ENCODE results near the gene LRRC26. TPM values are rescaled to one million over a fixed set of nuclear protein-coding genes. Genes with fewer than 3 reads are reported as not detected.

Gene LRRC26
- total RNA-seq, 1 experiment from 2014 or later, result 2.1 TPM

DNA sequence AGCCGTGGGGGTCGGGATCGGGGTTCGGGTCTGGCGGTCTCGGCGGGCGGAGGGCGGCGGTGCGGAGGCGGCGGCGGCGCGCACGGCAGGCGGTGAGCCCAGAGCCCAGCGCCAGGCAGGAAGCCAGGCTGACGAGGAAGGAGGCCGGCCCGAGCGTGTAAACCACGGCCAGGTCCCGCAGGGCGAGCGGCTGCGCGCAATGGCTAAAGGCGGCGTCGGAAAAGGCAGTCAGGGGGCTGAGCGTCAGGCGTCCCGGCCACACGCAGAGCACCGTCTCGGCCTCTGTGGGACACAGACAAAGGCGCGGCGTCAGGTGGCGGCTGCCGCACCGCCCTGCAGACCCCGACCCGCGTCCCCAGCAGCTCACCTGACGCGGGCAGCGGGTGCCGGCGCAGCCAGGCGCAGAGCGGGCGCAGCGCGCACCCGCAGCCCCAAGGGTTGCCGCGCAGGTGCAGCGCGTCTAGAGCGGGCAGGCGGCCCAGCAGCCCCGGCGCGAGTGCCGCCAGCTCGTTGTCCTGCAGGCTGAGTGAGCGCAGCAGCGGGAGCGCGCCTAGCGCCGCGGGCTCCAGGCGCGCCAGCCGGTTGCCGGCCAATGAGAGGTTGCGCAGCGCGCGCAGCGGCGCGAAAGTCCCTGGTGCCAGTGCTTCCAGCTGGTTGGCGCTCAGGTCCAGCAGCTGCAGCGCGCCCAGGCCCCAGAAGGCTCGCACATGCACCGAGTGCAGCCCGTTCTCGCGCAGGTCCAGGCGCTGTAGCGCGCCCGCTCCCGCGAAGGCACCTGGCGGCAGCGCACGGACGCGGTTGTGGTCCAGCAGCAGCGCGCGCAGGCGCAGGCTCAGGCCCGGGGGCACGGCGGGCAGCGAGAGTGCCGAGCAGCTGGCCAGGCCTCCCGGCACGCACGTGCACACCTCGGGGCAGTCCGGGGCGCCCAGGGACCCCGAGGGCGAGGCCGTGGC, 671 bp downstream of the LRRC26 start (continued):
- TF ChIP-seq ZNF138 (CRISPR knock-in tag; conservative IDR thresholded peaks at IDR 0.05) (no peak), MXD4 (CRISPR knock-in tag; IDR thresholded peaks at IDR 0.05; ENCODE audit: borderline replicate concordance) (no peak), HMGA2 (CRISPR knock-in tag; IDR thresholded peaks at IDR 0.05) (no peak), JAZF1 (CRISPR knock-in tag; IDR thresholded peaks at IDR 0.05) (no peak), SP1 (CRISPR knock-in tag; conservative IDR thresholded peaks at IDR 0.05) (peak; percentile 43), ZNF396 (CRISPR knock-in tag; IDR thresholded peaks at IDR 0.05; ENCODE audit: borderline replicate concordance) (no peak), GRHL2 (CRISPR knock-in tag; IDR thresholded peaks at IDR 0.05; ENCODE audit: insufficient replicate concordance, severe bottlenecking) (no peak), EMX1 (CRISPR knock-in tag; IDR thresholded peaks at IDR 0.05) (no peak), ATF1 (CRISPR knock-in tag; IDR thresholded peaks at IDR 0.05) (no peak), SOX15 (CRISPR knock-in tag; IDR thresholded peaks at IDR 0.05) (no peak), GTF2I (CRISPR knock-in tag; conservative IDR thresholded peaks at IDR 0.05) (no peak), ELF4 (CRISPR knock-in tag; IDR thresholded peaks at IDR 0.05; ENCODE audit: low read depth) (no peak; the same call in none of the 2 replicates), TEAD4 (CRISPR knock-in tag; IDR thresholded peaks at IDR 0.05) (no peak), CREM (CRISPR knock-in tag; IDR thresholded peaks at IDR 0.05) (no peak; the same call in 1 of the 2 replicates), ZNF317 (CRISPR knock-in tag; IDR thresholded peaks at IDR 0.05; ENCODE audit: borderline replicate concordance, low read depth) (no peak), CBFB (CRISPR knock-in tag; IDR thresholded peaks at IDR 0.05; ENCODE audit: low read depth) (no peak), ZNF671 (CRISPR knock-in tag; IDR thresholded peaks at IDR 0.05) (no peak), FOXJ3 (CRISPR knock-in tag; IDR thresholded peaks at IDR 0.05; ENCODE audit: borderline replicate concordance) (no peak), SMAD3 (CRISPR knock-in tag; IDR thresholded peaks at IDR 0.05; ENCODE audit: borderline replicate concordance) (peak; percentile 48; the same call in 1 of the 2 replicates)
- TF ChIP-seq, protein P1, sequence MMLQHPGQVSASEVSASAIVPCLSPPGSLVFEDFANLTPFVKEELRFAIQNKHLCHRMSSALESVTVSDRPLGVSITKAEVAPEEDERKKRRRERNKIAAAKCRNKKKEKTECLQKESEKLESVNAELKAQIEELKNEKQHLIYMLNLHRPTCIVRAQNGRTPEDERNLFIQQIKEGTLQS (CRISPR knock-in tag; conservative IDR thresholded peaks at IDR 0.05), result no peak
- TF ChIP-seq, protein P2, sequence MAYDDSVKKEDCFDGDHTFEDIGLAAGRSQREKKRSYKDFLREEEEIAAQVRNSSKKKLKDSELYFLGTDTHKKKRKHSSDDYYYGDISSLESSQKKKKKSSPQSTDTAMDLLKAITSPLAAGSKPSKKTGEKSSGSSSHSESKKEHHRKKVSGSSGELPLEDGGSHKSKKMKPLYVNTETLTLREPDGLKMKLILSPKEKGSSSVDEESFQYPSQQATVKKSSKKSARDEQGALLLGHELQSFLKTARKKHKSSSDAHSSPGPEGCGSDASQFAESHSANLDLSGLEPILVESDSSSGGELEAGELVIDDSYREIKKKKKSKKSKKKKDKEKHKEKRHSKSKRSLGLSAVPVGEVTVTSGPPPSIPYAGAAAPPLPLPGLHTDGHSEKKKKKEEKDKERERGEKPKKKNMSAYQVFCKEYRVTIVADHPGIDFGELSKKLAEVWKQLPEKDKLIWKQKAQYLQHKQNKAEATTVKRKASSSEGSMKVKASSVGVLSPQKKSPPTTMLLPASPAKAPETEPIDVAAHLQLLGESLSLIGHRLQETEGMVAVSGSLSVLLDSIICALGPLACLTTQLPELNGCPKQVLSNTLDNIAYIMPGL (CRISPR knock-in tag; IDR thresholded peaks at IDR 0.05), result peak; percentile 60
- TF ChIP-seq, protein P3, sequence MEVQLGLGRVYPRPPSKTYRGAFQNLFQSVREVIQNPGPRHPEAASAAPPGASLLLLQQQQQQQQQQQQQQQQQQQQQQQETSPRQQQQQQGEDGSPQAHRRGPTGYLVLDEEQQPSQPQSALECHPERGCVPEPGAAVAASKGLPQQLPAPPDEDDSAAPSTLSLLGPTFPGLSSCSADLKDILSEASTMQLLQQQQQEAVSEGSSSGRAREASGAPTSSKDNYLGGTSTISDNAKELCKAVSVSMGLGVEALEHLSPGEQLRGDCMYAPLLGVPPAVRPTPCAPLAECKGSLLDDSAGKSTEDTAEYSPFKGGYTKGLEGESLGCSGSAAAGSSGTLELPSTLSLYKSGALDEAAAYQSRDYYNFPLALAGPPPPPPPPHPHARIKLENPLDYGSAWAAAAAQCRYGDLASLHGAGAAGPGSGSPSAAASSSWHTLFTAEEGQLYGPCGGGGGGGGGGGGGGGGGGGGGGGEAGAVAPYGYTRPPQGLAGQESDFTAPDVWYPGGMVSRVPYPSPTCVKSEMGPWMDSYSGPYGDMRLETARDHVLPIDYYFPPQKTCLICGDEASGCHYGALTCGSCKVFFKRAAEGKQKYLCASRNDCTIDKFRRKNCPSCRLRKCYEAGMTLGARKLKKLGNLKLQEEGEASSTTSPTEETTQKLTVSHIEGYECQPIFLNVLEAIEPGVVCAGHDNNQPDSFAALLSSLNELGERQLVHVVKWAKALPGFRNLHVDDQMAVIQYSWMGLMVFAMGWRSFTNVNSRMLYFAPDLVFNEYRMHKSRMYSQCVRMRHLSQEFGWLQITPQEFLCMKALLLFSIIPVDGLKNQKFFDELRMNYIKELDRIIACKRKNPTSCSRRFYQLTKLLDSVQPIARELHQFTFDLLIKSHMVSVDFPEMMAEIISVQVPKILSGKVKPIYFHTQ (CRISPR knock-in tag; IDR thresholded peaks at IDR 0.05), result no peak
- TF ChIP-seq, protein P4, sequence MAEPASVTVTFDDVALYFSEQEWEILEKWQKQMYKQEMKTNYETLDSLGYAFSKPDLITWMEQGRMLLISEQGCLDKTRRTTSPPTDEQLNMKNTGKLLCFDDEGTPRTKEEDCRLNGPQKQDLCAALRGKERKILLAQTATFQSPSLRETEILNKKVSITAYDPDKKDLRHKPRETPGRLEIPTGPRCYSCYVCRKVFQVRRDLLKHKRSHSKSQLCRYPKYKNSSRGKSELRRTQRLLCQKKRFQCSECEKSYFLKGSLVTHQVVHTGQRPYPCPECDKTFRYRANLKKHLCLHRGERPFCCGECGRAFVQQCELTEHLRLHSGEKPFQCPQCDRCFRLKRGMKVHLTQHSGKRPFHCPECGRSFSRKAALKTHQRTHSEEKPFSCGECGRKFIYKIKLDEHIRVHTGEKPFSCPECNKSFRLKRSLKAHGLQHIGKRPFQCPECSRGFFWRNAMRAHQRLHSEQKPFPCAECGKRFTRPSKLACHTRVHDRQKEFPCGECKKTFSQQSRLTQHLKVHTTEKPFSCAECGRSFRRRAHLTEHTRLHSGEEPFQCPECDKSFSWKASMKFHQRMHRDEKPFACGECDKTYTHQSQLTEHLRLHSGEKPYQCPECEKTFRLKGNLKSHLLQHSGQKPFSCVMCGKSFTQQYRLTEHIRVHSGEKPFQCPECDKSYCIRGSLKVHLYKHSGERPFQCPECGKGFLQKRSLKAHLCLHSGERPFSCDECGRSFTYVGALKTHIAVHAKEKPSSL (CRISPR knock-in tag; conservative IDR thresholded peaks at IDR 0.05), result no peak
- TF ChIP-seq, protein P5, sequence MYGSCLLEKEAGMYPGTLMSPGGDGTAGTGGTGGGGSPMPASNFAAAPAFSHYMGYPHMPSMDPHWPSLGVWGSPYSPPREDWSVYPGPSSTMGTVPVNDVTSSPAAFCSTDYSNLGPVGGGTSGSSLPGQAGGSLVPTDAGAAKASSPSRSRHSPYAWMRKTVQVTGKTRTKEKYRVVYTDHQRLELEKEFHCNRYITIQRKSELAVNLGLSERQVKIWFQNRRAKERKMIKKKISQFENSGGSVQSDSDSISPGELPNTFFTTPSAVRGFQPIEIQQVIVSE (CRISPR knock-in tag; IDR thresholded peaks at IDR 0.05; ENCODE audit: borderline replicate concordance), result no peak
- TF ChIP-seq, protein P6, sequence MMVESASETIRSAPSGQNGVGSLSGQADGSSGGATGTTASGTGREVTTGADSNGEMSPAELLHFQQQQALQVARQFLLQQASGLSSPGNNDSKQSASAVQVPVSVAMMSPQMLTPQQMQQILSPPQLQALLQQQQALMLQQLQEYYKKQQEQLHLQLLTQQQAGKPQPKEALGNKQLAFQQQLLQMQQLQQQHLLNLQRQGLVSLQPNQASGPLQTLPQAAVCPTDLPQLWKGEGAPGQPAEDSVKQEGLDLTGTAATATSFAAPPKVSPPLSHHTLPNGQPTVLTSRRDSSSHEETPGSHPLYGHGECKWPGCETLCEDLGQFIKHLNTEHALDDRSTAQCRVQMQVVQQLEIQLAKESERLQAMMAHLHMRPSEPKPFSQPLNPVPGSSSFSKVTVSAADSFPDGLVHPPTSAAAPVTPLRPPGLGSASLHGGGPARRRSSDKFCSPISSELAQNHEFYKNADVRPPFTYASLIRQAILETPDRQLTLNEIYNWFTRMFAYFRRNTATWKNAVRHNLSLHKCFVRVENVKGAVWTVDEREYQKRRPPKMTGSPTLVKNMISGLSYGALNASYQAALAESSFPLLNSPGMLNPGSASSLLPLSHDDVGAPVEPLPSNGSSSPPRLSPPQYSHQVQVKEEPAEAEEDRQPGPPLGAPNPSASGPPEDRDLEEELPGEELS (CRISPR knock-in tag; IDR thresholded peaks at IDR 0.05), result peak; percentile 85
- TF ChIP-seq, protein P7, sequence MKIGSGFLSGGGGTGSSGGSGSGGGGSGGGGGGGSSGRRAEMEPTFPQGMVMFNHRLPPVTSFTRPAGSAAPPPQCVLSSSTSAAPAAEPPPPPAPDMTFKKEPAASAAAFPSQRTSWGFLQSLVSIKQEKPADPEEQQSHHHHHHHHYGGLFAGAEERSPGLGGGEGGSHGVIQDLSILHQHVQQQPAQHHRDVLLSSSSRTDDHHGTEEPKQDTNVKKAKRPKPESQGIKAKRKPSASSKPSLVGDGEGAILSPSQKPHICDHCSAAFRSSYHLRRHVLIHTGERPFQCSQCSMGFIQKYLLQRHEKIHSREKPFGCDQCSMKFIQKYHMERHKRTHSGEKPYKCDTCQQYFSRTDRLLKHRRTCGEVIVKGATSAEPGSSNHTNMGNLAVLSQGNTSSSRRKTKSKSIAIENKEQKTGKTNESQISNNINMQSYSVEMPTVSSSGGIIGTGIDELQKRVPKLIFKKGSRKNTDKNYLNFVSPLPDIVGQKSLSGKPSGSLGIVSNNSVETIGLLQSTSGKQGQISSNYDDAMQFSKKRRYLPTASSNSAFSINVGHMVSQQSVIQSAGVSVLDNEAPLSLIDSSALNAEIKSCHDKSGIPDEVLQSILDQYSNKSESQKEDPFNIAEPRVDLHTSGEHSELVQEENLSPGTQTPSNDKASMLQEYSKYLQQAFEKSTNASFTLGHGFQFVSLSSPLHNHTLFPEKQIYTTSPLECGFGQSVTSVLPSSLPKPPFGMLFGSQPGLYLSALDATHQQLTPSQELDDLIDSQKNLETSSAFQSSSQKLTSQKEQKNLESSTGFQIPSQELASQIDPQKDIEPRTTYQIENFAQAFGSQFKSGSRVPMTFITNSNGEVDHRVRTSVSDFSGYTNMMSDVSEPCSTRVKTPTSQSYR (CRISPR knock-in tag; IDR thresholded peaks at IDR 0.05), result no peak
